NOMO-1 treated with DMSO at 0.1 percent for 48 hours (cell line): Measurements from ENCODE around the gene SNX25.

ENCODE experiments used
- DNase-seq: peaks from one replicate; lab custom pipeline; 2025; ENCODE audit not compliant: unreplicated experiment; lab: John Stamatoyannopoulos, UW

SNX25 gene

GRCh38 chr4:185374027-185374426 lies 164.6 kb downstream of the SNX25 start:
- DNase-seq = no peak

DNA sequence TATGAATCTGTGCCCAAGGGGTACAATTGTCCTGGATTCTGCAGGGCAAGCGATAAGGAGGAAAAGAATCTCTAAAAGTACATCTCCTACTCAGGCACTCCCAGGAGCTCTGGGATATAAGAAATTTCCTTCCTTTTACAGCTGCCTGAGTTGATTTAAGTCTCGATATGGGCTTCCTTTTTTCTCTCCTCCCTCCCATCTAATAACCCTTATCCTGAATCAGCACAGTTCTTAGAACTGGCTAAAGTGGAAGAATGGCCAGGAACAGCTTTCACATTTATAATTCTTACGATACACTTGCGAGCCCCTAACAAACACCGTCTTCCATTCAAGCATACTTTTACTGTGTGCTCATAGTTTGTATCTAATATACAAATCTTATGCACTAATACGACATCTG lies 165.2 kb downstream of the SNX25 start:
- no peak for DNase-seq

DNA sequence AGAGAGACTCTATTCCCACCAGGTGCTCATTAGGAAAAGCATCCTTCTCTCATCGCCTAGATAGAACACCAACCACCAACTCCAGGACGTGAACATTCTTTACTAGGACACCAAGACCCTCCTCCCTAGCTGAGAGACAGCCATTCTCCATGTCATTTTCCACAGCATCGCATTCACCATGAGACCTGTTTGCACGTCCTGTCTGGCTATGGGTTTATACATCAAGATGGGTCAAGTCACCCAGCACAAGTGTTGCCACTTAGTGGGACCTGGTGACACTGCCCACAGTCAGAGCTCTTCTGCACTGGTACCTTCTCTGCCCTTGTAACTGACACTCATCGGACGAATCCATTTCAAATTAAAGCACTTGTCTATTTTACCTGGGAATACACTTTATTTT lies 168.9 kb downstream of the SNX25 start:
- no peak for DNase-seq

GRCh38 chr4:185379326-185380295 lies 170.2 kb downstream of the SNX25 start:
- DNase-seq = no peak

- no peak for DNase-seq
Measured at GRCh38 chr4:185380320-185380719, 170.9 kb downstream of the SNX25 start.

DNA sequence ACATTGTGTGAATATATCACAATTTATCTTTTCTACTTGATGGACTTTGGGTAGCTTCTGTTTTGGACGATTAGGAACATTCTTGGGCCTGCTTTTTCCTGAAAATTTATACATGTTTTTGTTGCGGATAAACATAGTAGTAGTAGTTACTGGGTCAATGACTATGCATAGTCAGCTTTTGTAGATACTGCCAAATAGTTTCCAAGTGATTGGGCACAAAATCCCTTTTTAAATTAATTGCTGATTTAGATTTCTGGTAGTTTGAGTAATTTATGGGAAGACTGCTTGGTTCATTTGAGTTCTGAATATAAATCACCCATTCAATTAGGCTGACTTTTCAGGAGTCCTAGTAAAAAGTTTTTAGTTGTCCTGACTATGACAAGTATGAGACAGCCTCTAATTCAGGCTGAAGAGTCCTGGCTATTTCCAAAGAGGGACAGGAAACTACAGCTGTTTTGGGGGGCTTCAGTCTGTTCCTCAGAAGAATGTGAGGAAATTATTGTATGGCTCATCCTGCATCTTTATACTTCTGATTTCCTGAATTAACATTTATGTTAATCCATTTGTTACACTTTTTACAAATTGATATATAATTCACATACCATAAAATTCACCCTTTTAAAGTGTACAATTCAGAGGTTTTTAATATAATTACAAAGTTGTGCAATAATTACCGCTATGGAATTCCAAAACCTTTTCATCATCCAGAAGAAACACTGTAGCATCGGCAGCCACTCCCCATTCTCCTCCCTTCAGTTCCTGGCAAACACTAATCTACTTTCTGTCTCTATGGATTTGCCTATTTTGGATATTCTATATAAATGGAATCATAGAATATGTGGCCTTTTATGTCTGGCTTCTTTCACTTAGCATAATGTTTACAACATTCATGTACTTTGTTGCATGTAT lies 172.1 kb downstream of the SNX25 start:
- no peak for DNase-seq

DNA sequence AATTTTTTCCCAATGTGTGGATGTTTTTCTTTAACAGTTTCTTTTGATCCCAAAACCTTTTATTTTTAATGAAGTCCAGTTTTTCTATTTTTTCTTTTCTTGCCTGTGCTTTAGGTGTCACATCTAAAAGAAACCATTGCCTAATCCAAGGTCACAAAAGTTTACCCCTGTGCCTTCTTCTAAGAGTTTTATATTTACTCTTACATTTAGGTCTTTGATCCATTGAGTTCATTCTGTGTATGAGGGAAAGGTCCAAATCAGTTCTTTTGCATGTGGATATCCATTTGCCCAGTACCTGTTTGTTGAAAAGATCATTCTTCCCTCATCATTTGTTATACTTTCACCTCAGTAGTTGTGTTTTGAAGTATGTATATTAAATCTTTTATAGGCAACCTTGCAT lies 173.4 kb downstream of the SNX25 start:
- no peak for DNase-seq

DNA sequence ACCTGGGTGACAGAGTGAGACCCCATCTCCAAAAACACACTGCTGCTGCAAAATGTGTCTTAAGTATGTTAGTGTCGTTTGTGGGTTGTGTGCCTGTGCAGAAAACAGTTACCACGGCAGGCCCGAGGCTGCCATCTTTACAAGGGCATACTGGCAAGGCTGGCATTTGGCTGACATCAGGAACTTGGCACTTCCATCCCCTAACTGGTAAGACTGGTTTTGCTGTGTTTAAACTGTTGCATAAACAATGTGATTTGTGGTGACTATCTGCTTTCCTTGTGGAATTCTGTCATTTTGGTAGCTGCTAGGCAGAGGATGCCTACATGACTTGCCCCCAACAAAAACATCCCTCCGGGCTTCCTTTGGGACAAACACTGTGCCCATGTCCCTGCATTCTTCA lies 174.1 kb downstream of the SNX25 start:
- no peak for DNase-seq

DNA sequence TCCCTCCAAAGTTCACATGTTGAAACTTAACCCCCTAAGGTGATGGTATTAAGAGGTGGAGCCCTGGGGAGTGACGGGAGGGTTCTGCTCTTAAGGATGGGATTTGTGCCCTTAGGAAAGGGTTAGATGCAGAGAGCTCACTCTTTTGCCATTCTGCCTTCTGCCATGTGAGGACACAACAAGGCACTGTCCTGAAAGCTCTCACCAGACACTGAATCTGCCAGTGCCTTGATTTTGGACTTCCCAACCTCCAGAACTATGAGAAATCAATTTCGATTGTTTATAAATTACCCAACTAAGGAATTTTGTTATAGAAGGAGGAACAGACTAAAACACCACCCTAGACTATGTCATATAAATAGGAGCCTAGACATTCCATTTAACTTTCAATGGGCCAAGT lies 174.7 kb downstream of the SNX25 start:
- DNase-seq = no peak

DNA sequence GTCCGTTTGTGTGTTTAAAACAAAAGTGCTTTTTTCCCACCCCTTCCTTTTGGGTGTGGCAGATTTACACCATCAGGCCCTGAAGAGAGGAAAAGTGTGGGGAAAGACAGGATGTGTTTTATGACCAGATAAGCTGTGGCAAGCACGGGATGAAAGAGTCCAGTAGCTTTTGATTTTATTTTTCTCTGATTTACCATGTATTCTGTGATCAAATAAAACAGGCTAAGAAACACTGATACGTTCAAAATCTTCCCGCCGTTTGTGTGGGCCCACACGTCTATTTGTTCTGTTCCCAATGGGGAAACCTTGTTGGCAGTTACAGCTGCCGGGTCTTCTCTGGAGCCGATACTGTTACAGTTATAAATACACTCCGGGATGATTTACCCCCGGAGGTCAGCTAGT lies 175.5 kb downstream of the SNX25 start:
- no peak for DNase-seq

- DNase-seq = no peak
Measured at GRCh38 chr4:185387957-185388356, 178.6 kb downstream of the SNX25 start.

GRCh38 chr4:185390941-185391340 lies 181.5 kb downstream of the SNX25 start:
- DNase-seq = no peak

- DNase-seq = no peak
Measured at GRCh38 chr4:185392156-185392555, 182.8 kb downstream of the SNX25 start.

GRCh38 chr4:185394568-185395237 lies 185.3 kb downstream of the SNX25 start:
- DNase-seq = no peak

- DNase-seq = peak; percentile 11
Measured at GRCh38 chr4:185395238-185395955, 186.0 kb downstream of the SNX25 start, which contains the start of gene LRP2BP. Gene LRP2BP, minus strand, starts transcription at chr4:185395924. Its CDS starts 17,738 bp downstream, at chr4:185378186.

DNA sequence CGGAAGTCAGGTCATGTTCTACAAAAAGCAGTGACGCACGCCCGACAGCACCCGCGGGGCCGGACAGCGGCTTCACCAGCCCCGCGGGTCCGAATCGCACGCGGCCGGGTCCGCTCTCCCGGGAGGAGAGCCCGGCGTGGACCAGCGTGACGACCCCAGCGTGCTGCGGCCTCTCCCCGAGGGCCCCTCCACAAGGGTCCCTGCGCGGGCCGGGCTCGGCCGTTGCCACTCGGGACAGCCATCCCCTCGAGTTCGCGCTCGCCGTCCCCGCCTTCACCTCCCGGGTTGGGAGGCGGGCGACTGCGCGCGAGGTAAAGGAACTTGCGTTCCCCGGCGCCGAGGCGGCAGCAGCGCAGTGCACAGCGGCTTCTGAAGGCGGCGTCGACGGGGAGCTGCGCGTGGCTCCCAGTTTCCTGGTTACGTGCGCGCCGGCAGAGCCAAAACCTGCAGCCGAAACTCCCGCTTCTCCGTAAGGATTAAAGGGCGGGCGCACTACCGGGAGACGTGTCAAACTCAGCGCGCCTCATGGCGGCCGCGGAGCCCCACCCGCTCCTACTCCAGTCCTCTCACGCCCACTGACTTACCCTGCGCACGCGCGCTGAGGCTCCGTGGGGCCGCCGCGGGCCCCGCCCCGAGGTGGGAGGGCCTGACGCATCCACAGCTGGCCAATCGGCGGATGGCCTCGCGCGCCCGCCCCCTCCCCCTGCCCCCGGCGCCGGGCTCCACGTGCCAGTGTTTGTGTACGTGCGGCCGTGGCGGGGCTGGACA lies 186.7 kb downstream of the SNX25 start:
- peak; percentile 92 for DNase-seq

DNA sequence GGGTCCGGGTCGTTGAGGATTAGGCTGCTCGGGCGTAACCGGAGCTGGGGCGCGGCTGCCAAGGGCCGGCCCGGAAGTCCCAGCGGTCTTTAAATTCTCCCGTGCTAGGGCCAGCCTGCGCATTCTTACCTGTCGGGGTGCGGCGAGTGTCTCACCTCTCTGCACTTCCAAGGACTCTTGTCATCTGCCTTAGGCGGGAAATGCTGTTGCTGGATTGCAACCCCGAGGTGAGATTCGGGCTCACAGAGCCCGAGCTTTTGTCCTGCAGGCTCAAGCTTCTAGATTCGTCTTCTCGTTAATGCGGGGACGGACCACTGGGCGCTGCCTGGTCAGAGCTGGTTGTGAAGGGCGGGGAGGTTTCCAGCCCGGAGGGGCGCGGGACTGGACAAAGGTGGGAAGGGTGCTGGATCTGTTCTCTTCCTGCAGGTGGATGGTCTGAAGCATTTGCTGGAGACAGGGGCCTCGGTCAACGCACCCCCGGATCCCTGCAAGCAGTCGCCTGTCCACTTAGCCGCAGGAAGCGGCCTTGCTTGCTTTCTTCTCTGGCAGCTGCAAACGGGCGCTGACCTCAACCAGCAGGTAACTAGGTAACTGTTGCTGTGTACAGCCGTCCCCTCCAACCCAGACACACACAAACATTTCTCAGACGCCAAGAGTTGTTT lies 187.5 kb downstream of the SNX25 start, which contains the start of gene ANKRD37:
TSS of gene ANKRD37 (plus strand) at position 118 of the 662 bp plus-strand sequence. CDS start at position 201, 83 bp downstream.
- no peak for DNase-seq

DNA sequence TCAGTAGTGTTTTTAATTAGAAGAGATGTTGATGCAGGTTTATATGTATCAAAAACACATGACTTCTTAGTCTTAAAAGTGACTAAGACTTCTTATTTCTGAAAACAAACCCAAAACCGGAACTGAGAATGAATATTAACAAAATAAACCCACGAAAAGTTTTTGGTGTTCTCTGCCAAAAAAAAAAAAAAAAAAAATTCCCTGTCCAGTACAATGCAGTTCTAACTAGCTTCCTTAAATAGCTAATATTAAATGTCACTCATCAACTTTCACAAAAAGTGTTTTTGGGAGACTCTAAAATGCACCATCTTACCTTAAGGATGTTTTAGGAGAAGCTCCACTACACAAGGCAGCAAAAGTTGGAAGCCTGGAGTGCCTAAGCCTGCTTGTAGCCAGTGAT lies 189.2 kb downstream of the SNX25 start:
- no peak for DNase-seq

- DNase-seq = no peak
Measured at GRCh38 chr4:185399466-185399865, 190.1 kb downstream of the SNX25 start.
